Vagina (tissue), 2 donors: Measurements from ENCODE around the gene DCC.

Experiments used
- POLR2A ChIP-seq, 2 donors: fragments of 450-650 bp; IDR thresholded peaks; one replicate each; pipeline ENCODE4 v1.6.1; 2017; ENCODE audit warnings: antibody characterized with exemption in 2 of 2, mild to moderate bottlenecking in 2 of 2, moderate library complexity in 2 of 2
- POLR2AphosphoS5 ChIP-seq, 2 donors: sonication (generic); formaldehyde crosslinking; IDR thresholded peaks; one replicate each; pipeline ENCODE4 v1.9.0; 2017; ENCODE audit warnings: antibody characterized with exemption in 2 of 2, mild to moderate bottlenecking in 2 of 2, low read depth in 1 of 2; ENCODE audit not compliant: insufficient read depth in 1 of 2
- TF ChIP-seq, protein P1 (sequence below), 3 experiments: fragments of 450-650 bp in 2 of 3; fragments of 200-600 bp in 1 of 3; sonication (generic) in 1 of 3; IDR thresholded peaks; one replicate each; pipeline ENCODE4 v1.5.1; 2017 to 2019; ENCODE audit warnings: antibody characterized with exemption in 3 of 3, mild to moderate bottlenecking in 2 of 3, moderate library complexity in 2 of 3

- TF ChIP-seq, protein P1, sequence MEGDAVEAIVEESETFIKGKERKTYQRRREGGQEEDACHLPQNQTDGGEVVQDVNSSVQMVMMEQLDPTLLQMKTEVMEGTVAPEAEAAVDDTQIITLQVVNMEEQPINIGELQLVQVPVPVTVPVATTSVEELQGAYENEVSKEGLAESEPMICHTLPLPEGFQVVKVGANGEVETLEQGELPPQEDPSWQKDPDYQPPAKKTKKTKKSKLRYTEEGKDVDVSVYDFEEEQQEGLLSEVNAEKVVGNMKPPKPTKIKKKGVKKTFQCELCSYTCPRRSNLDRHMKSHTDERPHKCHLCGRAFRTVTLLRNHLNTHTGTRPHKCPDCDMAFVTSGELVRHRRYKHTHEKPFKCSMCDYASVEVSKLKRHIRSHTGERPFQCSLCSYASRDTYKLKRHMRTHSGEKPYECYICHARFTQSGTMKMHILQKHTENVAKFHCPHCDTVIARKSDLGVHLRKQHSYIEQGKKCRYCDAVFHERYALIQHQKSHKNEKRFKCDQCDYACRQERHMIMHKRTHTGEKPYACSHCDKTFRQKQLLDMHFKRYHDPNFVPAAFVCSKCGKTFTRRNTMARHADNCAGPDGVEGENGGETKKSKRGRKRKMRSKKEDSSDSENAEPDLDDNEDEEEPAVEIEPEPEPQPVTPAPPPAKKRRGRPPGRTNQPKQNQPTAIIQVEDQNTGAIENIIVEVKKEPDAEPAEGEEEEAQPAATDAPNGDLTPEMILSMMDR (IDR thresholded peaks at IDR 0.05): no peak
- TF ChIP-seq POLR2A (IDR thresholded peaks at IDR 0.05): no peak
- no peak for TF ChIP-seq POLR2AphosphoS5 (IDR thresholded peaks at IDR 0.05; ENCODE audit: insufficient read depth in 1 of 2, low read depth in 1 of 2)
These were observed 851.6 kb downstream of the DCC start for GRCh38 chr18:53191634-53192033.
